ENCODE results near the gene GPATCH4.
"Not testable (repeated sequence)": the region's sequence is repeated elsewhere in the genome, so short reads cannot be mapped to it uniquely, and the experiment has no call there.

Gene GPATCH4

DNA sequence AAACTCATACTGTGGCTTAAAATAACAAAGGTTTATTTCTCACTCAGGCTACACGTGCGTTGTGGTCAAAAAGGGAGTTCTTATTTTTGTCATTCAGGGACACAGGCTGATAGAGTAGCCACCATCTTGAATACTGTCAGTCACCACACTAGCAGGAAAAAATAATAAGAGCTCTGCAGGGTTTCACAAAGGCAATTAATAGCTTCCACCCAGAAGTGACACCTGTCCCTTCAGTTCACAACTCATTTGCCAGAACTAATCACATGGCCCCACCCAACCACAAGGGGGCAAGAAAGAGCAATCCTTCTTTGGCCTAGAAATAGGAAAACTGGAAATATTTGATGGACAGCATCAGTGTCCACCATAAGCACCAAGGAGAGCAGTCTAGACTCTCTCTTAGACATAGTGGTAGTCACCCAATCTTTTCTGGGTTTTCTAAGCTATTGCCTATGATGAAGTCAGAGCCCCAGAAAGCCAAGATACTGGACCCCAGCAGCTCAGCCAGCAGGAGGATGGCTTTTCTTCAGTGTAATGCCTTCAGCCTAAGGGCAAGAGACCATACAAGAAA, 26.1 kb upstream of the GPATCH4 start:
- DNase-seq (ENCODE audit: low spot score): peak; percentile 47

- DNase-seq (ENCODE audit: low spot score): no peak
These were observed 24.8 kb upstream of the GPATCH4 start for GRCh38 chr1:156626079-156626438.

GRCh38 chr1:156625436-156626078, 24.3 kb upstream of the GPATCH4 start:
- DNase-seq (ENCODE audit: low spot score): peak; percentile 68

DNA sequence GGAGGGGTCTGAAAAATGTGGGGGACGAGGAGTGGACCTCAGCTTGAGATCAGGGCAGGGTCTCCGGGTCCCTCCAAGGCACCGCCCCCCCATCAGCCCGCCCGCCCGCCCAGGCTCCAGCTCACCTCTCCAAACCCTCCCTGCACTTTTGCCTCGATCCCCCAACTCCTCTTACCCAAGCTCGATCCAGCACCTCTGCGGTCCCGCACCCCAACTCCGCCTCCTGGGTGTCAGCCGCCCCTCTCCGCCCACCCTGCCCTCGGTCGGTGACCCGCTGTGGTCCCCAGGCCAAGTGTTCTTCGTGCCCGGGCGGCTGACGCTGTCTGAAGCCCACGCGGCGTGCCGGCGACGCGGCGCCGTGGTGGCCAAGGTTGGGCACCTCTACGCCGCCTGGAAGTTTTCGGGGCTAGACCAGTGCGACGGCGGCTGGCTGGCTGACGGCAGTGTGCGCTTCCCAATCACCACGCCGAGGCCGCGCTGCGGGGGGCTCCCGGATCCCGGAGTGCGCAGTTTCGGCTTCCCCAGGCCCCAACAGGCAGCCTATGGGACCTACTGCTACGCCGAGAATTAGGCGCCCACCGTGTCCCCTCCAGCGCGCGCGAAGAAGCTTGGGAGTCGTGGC, 23.6 kb upstream of the GPATCH4 start:
- no peak for DNase-seq (ENCODE audit: low spot score)

- DNase-seq (ENCODE audit: low spot score): peak; percentile 63
These were observed 22.9 kb upstream of the GPATCH4 start for GRCh38 chr1:156623946-156624813.

- DNase-seq (ENCODE audit: low spot score): no peak
These were observed 21.5 kb upstream of the GPATCH4 start for GRCh38 chr1:156622581-156623297.

DNA sequence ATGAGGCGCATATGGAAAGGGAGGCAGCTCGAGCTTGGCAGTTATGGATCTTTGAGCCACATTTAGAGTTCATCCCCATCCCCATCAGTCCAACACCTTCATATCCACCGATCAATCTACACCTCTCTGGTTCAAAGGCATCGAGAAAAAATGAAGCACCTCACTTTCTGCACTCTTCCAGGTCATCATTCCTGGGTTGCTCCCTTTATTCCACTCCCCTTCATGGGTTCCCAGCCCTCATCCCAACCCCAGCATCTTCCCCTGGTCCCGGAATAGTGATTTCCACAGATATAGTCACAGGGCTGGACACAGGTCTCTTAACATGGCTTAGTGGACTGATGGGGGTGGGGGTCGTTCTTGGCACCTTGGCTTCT, 18.3 kb upstream of the GPATCH4 start:
- no peak for DNase-seq (ENCODE audit: low spot score)

- DNase-seq (ENCODE audit: low spot score): no peak
These were observed 17.7 kb upstream of the GPATCH4 start, which contains the start of gene HAPLN2 for GRCh38 chr1:156618853-156619581. Gene HAPLN2, plus strand, starts transcription at chr1:156619415. Its CDS starts 4,076 bp downstream, at chr1:156623491.

DNA sequence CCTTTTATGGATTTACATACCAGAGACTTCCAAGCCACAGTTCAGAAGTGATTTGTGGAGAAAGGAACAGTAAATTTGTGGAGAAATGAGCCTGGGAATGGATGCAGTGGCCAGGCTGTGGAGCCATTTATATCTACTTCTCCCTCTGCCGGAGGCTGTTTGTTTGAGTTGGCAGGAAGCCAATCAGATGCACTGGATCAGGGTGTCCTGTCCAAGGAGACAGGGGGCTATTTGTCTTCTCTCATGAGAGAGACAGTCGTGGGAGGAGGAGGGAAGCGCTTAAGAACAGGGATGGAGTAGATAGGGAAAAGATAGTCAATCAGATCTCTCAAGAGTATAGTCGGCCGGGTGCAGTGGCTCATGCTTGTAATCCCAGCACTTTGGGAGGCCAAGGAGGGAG, 15.2 kb upstream of the GPATCH4 start:
- DNase-seq (ENCODE audit: low spot score): no peak

- DNase-seq (ENCODE audit: low spot score): no peak
These were observed 14.7 kb upstream of the GPATCH4 start for GRCh38 chr1:156615946-156616345.

GRCh38 chr1:156612666-156613065, 11.4 kb upstream of the GPATCH4 start:
- no peak for DNase-seq (ENCODE audit: low spot score)

DNA sequence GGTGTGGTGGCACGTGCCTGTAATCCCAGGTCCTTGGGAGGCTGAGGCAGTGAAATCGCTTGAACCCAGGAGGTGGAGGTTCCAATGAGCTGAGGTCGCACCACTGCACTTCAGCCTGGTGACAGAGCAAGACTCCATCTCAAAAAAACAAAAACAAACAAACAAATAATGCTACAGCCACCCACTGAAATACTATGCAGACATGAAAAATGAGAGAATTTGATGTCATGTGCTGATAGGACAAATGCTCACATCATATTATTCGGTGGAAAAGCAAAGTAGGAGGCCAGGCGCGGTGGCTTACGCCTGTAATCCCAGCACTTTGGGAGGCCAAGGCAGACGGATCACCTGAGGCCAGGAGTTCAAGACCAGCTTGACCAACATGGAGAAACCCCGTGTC, 8.8 kb upstream of the GPATCH4 start:
- DNase-seq (ENCODE audit: low spot score): not testable (repeated sequence)

DNA sequence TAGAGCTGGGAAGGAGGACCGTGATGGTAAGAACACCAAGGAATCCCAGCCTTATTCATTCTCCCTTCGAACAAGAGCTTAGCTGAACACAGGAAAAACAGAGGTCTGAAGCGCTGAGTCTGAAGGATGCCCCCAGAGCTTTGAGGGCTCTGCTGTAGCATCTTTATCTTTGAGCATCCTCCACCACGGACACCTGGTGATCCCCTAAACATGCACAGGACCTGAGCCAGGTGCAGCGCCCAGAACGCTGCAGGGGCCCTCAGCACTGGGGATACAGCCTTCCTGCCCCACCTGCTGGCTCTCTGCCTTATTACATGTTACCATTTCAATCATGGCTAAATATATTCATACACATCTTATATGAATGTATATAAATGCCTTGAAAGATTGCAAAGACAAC, 7.7 kb upstream of the GPATCH4 start:
- no peak for DNase-seq (ENCODE audit: low spot score)

DNA sequence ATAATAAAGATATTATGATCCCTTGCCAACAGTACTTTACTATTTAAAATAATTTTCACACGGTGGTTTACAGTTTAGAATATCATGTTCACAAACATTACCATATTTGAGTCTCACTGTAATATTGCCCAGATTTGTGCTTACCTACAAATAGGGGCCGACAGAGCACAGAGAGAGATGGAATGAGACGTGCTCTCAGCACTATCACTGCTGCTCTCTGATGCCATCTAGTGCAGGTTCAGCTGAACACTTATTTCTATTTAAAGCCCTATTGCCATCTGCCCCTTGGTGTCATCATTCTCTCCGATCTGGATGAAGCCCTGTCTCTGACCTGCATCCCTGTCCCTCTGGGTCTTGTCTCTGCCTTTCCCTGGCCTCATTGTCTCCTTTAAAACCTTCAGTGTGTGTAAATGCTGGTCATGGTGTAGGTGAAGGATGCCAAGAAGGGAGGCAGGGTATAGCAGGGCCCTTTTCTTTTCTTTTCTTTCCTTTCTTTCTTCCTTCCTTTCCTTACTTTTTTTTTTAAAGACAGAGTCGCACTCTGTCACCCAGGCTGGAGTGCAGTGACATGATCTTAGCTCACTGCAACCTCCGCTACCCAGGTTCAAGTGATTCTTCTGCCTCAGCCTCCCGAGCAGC, 6.9 kb upstream of the GPATCH4 start:
- DNase-seq (ENCODE audit: low spot score): peak; percentile 80

GRCh38 chr1:156607344-156607743, 6.1 kb upstream of the GPATCH4 start:
- not testable (repeated sequence) for DNase-seq (ENCODE audit: low spot score)

DNA sequence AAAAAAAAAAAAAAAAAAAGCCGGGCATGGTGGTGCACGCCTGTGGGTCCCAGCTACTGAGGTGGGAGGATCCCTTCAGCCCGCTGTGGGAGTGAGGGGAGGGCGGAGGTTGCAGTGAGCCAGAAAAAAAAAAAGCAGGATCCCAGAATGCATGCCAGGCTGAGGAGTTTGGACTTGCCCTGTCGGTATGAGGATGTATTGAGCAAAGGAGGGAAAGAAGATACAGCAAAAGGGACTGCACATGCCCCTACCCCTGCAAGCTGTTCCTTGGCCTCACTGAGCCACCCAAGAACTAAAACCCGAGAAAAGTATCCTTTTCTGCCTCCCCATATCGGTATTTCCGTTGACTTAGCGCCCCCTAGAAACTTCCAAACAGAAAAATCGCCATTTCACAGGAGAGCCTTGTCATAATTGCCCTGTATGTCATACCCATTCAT, 1.3 kb upstream of the GPATCH4 start:
- DNase-seq (ENCODE audit: low spot score): no peak

GRCh38 chr1:156601892-156602291, 613 bp upstream of the GPATCH4 start:
- no peak for DNase-seq (ENCODE audit: low spot score)

DNA sequence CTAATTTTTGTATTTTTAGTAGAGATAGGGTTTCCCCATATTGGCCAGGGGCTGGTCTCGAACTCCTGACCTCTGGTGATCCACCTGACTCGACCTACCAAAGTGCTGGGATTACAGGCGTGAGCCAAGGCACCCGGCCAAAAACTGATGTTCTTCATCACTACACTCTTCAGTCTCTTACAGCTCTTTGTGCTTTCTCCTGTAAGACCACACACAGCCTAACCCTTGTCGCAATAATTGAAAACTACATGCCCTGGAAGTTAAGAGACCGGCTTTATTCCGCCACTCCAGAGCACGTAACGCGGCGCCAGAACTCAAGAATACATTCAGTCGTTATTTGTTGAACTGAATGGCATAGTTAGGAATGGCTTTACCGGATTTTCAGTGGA, 552 bp downstream of the GPATCH4 start:
- DNase-seq (ENCODE audit: low spot score): no peak

DNA sequence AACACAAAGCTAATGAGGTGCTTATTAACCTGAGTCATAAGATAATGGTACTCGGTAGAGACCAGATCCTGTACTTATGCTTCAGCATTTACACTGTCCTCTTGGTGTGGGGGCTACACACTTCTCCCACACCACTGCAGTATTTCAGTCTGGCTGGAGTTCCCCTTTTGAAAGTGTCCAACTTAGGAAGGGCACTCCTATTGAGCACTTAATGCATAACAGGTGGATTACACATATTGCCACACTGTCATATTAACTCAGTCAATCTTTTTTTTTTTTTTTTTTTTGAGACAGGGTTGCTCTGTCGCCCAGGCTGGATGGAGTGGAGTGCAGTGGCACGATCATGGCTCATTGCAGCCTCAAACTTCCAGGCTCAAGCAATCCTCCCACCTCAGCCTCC, 1.5 kb downstream of the GPATCH4 start:
- no peak for DNase-seq (ENCODE audit: low spot score)

DNA sequence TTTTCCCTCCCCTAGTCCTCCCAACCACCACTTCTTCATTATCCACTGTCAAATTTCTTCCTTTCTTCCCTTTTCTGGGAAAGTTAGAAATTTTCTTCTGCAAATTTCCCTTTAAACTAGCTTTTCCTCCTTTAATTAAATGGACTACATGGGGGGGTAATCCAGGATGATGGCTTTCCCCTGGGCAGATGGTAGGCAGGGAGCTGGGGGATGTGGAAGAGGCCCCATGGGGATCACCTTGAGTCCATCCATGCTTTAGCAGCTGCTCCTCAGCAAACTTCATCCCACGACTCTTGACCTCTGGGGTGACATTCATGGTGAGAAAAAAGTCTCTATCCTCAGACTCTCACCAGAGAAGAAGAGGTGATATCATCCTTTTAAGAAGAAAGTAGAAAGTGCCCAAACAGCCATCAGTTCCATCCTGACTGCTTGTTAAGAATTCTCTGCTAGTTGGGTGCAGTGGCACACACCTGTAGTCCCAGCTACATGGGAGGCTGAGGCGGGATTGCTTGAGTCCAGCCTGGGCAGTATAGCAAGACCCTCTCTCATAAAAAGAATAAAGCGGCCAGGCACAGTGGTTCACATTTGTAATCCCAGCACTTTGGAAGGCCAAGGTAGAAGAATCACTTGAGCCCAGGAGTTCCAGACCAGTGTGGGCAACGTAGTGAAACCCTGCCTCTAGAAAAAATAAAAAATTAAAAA, 2.4 kb downstream of the GPATCH4 start:
- DNase-seq (ENCODE audit: low spot score): no peak

All from AG20443 (cell line).